Thyroid gland (tissue), 4 donors: Measurements from ENCODE around the gene CTSE.

Experiments used
- CTCF ChIP-seq, 6 experiments: fragments of 200-600 bp in 3 of 6; fragments of 450-650 bp in 3 of 6; sonication (generic) in 3 of 6; IDR thresholded peaks; one replicate each; pipeline ENCODE4 v1.5.1; 2016 to 2019; ENCODE audit warnings: antibody characterized with exemption in 6 of 6, mild to moderate bottlenecking in 2 of 6, inconsistent platforms in 1 of 6, moderate library complexity in 1 of 6
- POLR2A ChIP-seq, 2 donors: fragments of 450-650 bp; IDR thresholded peaks; one replicate each; pipeline ENCODE4 v1.6.1; 2017; ENCODE audit warnings: antibody characterized with exemption in 2 of 2, mild to moderate bottlenecking in 2 of 2, moderate library complexity in 1 of 2

GRCh38 chr1:206006946-206007345, 16.7 kb downstream of the CTSE start:
- TF ChIP-seq CTCF (IDR thresholded peaks at IDR 0.05): no peak
- TF ChIP-seq POLR2A (IDR thresholded peaks at IDR 0.05): no peak
